Esophagus squamous epithelium (tissue), 4 donors: ENCODE data around the gene SLC24A3.

ENCODE experiments used
- CTCF ChIP-seq, 6 experiments: fragments of 450-650 bp in 4 of 6; fragments of 200-600 bp in 2 of 6; sonication (generic) in 2 of 6; IDR thresholded peaks; one replicate each; pipeline ENCODE4 v1.5.1; 2016 to 2019; ENCODE audit warnings: antibody characterized with exemption in 6 of 6, mild to moderate bottlenecking in 4 of 6, moderate library complexity in 4 of 6
- POLR2A ChIP-seq, 4 donors: fragments of 450-650 bp; IDR thresholded peaks; one replicate each; pipeline ENCODE4 v1.6.1; 2017; ENCODE audit warnings: antibody characterized with exemption in 4 of 4, mild to moderate bottlenecking in 4 of 4, moderate library complexity in 3 of 4

GRCh38 chr20:19624221-19624965 lies 412.0 kb downstream of the SLC24A3 start:
- TF ChIP-seq POLR2A (IDR thresholded peaks at IDR 0.05): no peak
- TF ChIP-seq CTCF (IDR thresholded peaks at IDR 0.05): no peak
